CD4-positive, alpha-beta T cell treated with Interleukin-6 for 4 hours (primary cell): ENCODE measurements around the gene CKLF.
"Not testable (repeated sequence)": the region's sequence is repeated elsewhere in the genome, so short reads cannot be mapped to it uniquely, and the experiment has no call there.

Experiments
- DNase-seq: peaks from one replicate; pipeline ENCODE4 v3.0.0-alpha.2; 2020; ENCODE audit warnings: mixed read lengths

CKLF gene

DNA sequence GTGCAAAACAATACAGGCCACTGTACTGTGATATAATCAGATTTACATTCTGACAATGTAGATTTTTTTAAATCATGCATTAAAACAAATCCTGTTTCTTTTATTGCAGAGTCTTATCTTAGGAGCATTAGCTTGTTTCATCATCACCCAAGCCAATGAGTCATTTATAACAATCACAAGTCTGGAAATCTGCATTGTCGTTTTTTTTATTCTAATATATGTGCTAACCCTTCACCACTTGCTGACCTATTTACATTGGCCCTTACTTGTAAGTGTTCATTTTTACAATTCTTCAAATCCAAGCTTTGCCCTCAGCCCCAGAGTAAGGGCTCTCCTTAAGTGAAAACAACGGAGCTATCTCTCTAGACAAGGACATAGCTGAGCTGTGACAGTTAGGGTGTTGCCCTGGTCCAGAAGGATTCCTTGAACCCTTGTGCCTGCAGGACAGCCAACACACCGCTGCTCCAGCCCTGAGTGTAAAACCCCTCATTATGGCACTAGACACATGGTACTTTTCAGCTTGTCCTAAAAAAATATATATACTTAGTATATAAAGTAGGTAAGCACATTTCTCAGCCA lies 17.5 kb downstream of the CKLF start:
- no peak for DNase-seq

DNA sequence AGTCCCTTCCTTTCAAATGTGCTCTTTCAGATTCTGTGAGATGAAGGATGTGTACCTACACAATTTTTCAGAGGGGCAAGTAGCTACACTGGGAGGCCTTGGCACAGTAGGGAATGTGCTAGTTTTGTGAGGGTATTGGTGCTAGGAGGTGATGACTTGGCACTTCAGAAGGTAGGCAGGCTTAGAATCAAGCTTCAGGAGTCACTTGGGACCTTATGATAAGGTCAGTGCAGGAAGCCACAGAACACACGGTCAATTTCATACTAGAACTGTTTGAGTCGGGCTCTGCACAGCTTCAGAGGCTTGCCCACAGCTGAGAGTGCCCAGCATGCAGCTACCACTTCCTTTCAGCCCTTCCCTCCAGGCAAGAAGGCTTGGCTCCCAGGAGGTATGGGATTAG lies 20.0 kb downstream of the CKLF start:
- no peak for DNase-seq

DNA sequence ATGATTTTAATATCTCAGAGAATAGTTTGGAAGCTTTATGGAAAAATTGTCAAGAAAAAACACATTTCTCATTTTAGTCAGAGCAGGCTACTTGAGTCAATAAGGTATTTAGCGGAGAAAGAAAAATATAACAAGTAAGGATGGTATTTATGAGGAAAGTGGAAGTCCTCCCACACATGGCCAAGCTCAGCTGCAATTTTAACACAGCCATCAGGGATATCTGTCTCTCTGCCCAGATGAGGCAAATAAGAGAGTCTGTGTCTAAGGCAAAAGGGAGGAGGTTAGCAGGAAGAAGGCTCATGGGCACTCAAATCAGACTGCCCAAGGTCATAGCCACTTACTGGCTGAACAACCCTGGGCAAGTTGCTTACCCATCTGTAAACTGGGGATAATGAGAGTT lies 21.7 kb downstream of the CKLF start:
- no peak for DNase-seq

DNA sequence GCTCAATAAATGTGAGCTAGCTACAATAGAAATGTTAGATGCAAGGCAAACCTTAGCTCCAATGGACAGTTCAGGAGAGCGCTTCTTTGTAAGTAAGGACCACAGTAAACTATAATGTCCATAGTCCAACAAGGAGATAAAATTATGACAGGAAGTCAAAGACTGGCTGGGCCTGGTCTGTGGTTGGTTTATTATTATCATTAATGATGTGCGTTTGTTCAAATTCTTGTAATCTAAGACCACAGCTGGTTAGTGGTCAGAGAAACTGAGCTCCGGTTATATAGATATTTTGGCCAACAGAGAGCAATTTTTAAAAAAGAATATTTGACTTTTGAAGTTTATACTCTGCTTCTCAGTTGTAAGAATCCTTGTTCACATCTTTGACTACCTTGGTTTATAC lies 22.2 kb downstream of the CKLF start:
- no peak for DNase-seq

DNA sequence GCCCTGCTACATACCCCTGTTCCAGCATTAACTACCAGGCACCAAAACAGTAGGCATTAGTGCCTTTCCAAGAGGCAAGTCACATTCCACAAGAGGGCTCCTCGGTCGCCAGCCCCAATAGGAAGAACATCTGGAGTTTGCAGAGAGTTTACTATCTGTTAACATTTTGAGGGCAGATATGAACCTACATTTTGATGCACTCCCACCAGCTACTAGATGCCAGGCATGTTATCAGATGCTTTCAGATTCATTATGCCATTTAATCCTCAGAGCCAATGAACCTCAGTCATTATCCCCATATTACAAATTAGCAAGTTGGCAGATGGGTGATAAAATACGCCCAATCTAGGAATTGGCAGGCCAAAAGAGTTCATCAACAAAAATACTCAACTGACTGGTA lies 22.7 kb downstream of the CKLF start:
- DNase-seq: no peak

DNA sequence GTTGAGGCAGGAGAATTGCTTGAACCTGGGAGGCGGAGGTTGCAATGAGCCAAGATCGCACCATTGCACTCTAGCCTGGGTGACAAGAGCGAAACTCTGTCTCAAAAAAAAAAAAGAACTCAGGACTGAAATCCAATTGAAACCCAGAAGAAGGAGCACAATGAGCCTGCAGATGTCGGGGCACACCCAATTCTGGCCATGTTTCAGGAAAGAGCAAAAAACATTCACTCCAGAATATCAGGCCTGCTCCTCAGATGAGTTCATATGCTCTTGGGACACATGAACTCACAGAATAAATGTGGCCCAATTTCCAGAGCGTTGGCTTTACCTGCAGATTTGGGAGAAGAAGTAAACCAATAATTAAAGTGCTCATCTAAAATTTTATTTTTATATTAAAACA lies 23.9 kb downstream of the CKLF start:
- DNase-seq: no peak

DNA sequence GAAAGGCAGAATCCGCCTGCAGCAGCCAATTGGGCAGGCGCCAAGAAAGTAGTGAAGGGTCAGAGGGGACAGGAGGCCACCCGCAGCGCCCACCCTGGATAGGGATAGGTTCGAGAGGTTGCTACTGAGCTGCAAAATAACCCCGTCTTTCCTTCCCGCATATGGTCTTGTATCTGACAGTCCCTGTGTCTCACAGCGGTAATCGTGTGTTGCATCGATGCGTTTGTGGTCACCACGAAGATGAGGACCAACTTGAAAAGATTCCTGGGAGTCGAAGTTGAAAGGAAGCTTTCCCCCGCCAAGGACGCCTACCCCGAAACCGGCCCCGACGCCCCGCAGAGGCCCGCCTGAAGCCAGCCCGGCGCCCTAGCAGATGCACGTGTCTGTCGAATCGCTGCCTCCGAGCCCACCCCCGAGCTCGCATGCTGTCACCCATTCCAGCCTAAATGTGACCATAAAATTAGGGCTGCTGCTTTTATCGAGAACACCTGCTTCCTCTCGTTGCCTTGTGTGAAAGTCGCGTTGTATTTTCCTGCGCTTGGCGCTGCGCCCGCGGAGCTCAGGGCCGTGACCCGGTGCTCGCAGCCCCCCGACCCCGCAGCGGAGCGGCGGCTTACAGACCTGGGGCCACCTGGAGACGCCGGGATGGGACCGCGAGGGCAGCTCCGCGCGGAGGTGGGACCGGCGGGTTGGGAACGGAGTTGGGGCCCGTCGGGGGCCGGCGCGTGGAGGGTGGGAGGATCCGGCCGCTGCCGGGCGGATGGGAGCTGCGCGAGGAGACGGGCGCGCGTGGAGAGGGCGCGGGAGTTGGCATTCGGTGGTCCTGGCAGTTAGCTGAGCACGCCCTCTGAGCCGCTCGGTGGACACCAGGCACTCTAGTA lies 26.5 kb downstream of the CKLF start, which contains the start of gene CMTM2:
Gene CMTM2, plus strand, starts transcription at position 813 of the 881 bp plus-strand sequence. CDS start 145 bp downstream, outside the sequence.
- DNase-seq: peak; percentile 47

DNA sequence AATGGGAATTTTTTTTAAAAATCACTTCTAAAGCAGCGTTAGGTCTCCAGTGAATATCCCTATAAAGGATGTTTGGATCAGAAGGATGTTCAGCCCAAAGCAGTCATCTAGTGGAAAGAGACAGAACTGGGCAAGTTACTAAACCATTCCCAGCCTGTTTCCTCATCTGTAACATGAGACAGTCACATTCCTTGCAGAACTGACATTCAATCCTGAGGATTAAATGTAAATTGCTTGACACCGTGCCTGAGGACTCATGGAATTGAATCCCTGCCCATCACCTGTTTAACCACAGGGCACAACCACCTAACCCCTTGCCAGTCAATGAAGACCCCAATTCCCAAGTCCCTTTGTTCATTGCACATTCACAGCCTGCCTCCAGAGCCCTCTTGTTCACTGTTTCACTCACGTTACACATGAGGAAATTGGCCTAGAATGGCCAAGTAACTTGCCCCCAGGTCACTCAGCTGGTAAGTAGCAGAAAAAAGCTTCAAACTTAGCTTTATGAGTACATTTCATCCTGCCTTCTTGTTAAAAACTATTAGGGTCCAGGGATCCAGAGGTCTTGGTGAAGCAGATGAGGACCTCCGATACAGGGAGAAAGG lies 28.3 kb downstream of the CKLF start:
- no peak for DNase-seq

DNA sequence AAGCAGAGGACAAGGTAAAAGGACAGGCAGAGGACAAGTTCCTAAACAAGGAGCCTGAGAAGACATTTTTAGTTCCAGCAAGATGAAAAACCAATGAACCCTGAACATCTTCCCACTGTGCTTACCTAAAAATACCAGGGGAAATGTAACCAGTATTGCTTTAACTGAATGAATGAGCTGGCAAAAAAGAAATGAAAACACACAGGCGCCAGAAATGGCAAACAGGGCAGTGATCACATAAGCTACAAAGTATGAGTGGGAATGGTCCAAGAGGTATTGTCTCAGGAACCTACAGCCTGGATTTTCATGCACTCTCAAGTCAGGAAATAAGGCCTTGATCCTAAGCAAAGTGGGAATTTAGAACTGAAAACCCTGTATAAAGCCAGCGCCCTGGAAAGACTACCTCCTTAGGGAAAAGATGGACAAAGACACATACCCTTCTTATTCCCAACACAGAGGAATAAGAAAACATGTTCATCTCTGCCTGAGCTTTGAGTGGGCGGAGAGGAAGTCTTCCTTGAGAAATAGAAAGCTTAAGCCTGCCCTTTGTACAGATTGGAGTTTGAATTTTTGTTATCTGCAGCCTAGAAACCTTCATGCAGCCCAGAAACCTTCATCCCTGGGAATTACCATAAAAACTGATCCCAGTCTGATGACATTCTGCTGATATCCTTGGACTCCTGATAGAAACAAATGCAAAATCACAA lies 29.0 kb downstream of the CKLF start:
- DNase-seq: no peak

DNA sequence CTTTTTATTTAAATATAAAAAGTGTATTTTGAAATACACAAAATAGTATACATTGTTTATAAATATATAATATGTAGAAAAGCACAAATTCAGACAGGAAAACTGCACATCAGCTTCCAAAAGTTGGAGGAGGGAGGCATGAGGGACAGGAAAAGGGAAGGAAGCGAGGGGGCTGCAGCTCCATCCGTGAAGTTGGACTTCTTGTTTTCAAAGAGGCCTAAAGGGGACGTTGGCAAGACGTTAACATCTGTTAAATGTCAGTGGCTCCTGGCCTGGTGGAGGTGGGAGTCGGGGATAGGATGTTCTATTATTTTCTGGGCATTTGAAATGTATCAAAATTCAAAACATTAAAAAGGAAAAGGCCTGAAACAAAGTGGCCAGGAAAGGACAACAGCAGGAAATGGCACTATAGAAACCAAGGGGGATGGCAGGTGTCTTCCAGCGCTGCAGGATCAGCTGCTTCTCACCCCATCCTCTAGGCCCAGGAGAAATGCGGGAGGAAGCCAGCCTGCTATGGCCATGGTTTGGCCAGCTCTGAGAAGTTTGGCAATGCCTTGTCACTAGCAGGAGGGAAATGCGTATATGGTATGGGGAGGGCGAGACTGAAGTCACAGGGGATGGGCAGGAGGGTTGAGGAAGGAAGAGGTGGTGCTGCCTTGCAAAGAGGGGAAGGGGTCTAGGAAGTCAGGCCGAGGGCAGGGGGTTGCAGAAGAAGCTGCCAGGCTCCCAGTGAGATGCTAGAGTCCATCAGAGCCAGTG lies 33.3 kb downstream of the CKLF start:
- no peak for DNase-seq

DNA sequence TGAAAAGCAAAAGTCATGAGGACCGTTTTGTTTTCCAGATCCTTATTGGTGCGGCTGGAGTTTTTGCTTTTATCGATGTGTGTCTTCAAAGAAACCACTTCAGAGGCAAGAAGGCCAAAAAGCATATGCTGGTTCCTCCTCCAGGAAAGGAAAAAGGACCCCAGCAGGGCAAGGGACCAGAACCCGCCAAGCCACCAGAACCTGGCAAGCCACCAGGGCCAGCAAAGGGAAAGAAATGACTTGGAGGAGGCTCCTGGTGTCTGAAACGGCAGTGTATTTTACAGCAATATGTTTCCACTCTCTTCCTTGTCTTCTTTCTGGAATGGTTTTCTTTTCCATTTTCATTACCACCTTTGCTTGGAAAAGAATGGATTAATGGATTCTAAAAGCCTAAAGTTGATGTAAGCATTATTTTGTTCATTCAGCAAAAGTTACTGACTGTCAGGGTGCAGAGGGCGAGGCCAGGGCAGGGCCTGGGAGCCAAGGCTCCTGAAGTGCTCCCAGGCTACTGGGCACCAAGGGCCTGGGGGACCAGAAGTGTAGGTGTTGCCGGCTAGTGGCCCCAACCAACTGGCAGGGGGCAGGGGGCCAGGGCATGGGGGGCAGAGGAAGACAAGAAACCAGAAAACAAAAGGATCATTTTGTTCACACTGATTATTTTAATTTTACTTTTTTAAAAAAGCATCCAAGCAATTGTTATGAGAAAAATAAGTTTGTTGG lies 35.7 kb downstream of the CKLF start:
- DNase-seq: no peak

DNA sequence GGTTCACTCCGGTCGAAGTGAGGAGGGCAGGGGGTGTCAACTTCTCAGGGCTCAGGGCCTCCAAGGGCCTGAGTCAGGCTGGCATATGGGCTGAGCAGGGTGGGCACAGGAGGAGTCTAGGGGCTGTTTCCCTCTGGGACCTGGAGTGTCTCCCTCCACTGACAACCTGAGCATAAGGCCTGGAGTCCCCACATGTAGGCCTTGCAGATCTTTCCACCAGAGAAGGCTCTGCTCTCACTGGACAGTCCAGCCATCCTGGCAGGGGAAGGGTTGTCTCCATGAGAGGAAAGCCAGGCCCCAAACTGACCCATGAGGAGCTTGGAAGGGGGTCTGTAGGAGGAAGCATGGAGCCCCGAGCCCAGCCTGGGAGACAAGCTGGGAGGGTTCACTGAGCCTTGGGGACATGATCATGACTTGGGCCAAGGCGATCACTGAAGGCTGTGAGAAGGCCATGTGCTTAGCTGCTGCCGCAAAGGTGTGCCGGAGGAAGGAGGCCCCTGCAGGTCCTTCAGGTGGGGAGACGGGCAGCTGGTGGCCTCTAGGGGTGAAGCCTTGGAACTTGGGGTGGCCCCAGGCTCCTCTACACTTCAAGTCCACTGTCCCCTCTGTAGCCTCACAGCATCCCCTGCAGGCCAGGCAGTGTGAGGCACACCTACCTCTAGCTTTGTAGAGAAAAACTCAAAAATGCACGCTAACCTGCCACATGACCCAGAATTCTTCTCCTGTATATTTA lies 36.8 kb downstream of the CKLF start:
- DNase-seq: peak; percentile 73

DNA sequence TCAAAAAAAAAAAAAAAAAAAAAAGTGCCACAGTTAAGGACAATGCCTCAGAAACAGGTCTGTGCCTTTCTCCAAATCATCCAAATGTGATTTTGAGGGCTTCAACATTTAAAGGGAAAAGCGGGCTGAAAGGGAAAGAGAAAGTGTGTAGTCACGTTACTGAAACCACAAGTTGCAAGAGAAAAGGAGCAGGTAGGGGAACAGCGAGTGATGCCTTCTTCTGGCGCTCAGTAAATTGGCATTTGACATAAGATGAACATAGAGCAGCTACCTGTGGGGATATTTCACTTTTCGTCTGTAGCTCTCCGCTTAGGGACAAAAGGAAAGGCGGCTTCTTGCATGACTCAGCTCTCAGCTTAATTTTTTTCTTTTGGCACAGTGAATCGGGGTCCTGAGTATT lies 37.9 kb downstream of the CKLF start:
- DNase-seq: peak; percentile 44

DNA sequence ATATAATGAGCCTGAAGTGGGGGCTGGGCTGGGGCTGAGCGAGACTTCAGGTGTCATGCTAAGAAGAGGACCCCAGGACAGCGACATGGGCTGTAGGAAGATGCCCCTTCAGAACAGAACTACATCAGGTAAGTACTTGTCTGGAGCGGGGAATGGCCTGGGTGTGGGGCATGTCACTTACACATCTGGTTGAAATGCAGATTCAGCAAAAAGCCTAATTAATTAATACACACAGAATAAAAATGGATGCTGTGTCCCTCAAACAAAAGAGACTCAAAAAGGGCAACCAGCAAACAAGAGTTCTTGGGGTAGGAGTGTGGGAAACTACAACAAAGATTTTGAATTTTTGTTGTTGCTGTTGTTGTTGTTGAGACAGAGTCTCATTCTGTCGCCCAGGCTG lies 38.6 kb downstream of the CKLF start:
- DNase-seq: no peak

DNA sequence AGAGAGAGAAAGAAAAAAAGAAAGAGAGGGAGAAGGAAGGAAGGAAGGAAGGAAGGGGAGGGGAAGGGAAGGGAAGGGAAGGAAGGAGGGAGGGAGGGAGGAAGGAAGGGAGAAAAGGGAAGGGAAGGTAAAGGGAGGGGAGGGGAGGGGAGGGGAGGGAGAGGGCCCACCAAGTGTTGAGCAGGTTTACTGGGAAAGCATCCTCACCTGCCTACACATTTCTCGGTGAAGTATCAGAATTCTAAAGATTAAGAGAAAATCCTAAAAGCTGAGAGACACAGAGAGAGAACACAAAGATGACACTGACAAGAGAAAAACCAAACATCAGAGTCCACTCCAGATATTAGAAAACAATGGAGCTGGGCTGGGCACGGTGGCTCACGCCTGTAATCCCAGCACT lies 39.9 kb downstream of the CKLF start:
- no peak for DNase-seq

DNA sequence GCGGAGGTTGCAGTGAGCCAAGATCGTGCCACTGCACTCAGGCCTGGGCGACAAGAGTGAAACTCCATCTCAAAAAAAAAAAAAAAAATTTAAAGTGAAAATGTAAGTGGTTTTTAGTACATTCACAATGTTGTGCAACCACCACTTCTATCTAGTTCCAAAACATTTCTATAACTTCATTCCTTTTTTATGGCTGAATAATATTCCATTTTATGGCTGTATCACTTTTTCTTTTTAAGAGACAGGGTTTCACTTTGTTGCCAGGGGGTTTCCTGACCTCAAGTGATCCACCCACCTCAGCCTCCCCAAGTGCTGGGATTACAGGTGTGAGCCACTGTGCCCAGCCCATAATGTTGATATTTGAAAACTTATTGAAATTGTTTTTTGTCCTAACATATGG lies 40.4 kb downstream of the CKLF start:
- no peak for DNase-seq

DNA sequence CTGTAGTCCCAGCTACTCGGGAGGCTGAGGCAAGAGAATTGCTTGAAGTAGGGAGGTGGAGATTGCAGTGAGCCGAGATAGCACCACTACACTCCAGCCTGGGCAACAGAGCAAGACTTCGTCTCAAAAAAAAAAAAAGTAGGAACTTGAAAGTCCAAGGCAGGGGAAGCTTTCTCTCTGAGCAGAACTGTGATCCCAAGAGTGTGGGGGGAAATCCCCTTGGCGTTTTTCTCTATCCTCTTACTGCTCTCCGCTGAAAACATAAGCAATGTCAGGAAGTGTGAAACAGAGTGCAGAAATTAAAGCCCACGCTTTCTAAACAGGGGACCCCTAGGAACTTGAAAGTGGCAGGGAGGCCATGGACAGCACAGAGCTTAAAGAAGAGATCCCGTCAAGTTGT lies 42.4 kb downstream of the CKLF start:
- no peak for DNase-seq

DNA sequence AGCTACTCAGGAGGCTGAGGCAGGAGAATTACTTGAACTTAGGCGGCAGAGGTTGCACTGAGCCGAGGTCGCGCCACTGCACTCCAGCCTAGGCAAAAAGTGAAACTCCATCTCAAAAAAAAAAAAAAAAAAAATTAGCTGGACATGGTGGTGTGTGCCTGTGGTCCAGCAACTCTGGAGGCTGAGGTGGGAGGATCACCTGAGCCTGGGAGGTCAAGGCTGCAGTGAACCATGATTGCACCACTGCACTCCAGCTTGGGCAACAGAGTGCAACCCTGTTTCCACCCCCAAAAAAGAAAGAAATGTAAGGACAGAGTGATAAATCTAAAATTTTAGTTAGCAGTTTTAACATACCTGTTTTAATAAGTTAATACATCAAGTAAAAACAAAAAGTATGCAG lies 44.2 kb downstream of the CKLF start:
- not testable (repeated sequence) for DNase-seq

DNA sequence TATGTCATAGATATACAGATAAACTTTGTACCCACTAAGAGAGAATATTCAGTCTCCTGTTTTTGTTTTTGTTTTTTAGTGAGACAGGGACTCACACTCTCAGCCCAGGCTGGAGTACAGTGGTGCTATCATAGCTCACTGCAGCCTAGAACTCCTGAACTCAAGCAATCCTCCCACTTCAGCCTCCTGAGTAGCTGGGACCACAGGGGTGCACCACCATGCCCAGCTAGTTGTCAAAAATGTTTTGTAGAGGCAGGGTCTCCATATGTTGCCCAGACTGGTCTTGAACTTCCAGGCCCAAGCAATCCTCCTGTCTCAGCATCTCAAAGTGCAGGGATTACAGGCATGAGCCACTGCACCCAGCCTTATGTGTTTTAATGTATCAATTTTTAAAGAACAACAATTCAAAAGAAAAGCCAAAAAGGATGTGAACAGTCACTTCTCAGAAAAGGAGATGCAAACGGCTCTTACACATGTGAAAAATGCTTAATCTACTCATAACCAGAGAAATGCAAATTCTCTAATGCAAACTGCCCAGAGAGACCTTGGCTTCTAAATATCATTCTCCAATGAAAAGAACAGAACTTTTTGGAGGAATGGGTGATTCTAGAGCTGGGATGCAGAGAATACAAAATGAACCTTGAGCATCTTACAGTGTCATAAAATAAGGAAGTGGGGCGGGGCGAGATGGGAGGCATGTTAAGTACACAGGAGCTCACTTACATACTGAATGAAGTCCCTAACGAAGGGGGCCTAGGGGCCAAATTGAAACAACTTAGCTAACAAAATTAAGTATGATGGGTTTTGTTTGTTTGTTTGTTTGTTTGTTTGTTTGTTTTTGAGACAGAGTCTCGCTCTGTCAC lies 44.8 kb downstream of the CKLF start:
- peak; percentile 28 for DNase-seq

DNA sequence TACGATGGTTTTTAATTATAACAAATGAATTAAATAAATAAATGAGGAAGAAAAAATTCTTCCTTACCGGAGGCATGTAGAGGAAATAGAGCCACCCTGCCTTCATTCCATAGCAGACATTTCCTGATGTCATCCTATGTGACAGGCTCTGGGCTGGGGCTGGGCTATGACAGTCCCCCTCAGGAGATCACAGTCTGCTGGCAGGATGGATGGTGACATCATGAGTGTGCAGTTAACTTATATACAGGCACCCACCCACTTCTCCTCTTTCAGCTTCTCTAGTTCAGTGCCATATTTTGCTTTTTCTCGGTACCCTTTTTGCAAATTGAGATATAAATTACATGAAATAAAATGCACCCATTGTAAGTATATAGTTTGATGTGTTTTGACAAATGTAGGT lies 45.7 kb downstream of the CKLF start:
- no peak for DNase-seq
